Endodermal cell (in vitro differentiated cells): ENCODE data around the gene KLK5. TPM values are rescaled to one million over a fixed set of nuclear protein-coding genes. Genes with fewer than 3 reads are reported as not detected.

Experiments
- DNase-seq: peaks from one replicate; pipeline ENCODE4 v3.0.0-alpha.2; 2017
- H3K27ac ChIP-seq: 2 replicates; pipeline ENCODE4 v1.5.1; 2013; ENCODE audit warnings: mild to moderate bottlenecking, low read depth, low read length, moderate library complexity
- H3K27me3 ChIP-seq: 2 replicates; pipeline ENCODE4 v1.6.1; 2013; ENCODE audit warnings: mild to moderate bottlenecking, low read length, moderate library complexity; ENCODE audit not compliant: insufficient read depth, control insufficient read depth, poor library complexity, severe bottlenecking
- H3K36me3 ChIP-seq: 2 replicates; pipeline ENCODE4 v1.7.0; 2013; ENCODE audit warnings: mild to moderate bottlenecking, low read length, moderate library complexity; ENCODE audit not compliant: control insufficient read depth, insufficient read depth
- H3K4me1 ChIP-seq: one replicate; pipeline ENCODE4 v1.7.0; 2013; ENCODE audit warnings: low read length; ENCODE audit not compliant: control insufficient read depth, insufficient read depth
- H3K4me3 ChIP-seq: 2 replicates; pipeline ENCODE4 v1.5.1; 2013; ENCODE audit warnings: mild to moderate bottlenecking, low read length, moderate library complexity
- H3K9ac ChIP-seq: 2 replicates; pipeline ENCODE4 v1.6.1; 2013; ENCODE audit warnings: mild to moderate bottlenecking, low read length, moderate library complexity; ENCODE audit not compliant: poor library complexity, severe bottlenecking; ENCODE audit errors: extremely low read depth
- H3K9me3 ChIP-seq: 2 replicates; pipeline ENCODE4 v1.6.1; 2013; ENCODE audit warnings: mild to moderate bottlenecking, low read length, moderate library complexity; ENCODE audit not compliant: control insufficient read depth
- H3K27ac Mint-ChIP-seq: 2 replicates; pipeline ENCODE4 v1.8.0; 2020; ENCODE audit warnings: mixed read lengths
- H3K27me3 Mint-ChIP-seq: 2 replicates; pipeline ENCODE4 v1.8.0; 2021; ENCODE audit warnings: mild to moderate bottlenecking, mixed read lengths; ENCODE audit not compliant: insufficient read depth
- H3K36me3 Mint-ChIP-seq: 2 replicates; pipeline ENCODE4 v1.8.0; 2020; ENCODE audit warnings: low read depth, mixed read lengths
- H3K4me1 Mint-ChIP-seq: 2 replicates; pipeline ENCODE4 v1.8.0; 2020; ENCODE audit warnings: mixed read lengths
- H3K4me3 Mint-ChIP-seq: 2 replicates; pipeline ENCODE4 v1.8.0; 2020; ENCODE audit warnings: mild to moderate bottlenecking, moderate library complexity, mixed read lengths
- H3K9me3 Mint-ChIP-seq: 2 replicates; pipeline ENCODE4 v1.8.0; 2020; ENCODE audit warnings: mild to moderate bottlenecking, mixed read lengths
- WGBS, 2 experiments: methylation state at CpG; one replicate each; pipeline versions ENCODE4 v1.1.5 to v1.1.7; 2013; ENCODE audit warnings: missing lambda C conversion rate in 2 of 2, mixed read lengths in 1 of 2; ENCODE audit not compliant: insufficient coverage in 1 of 2, insufficient read length in 1 of 2; 5-methylcytosine and 5-hydroxymethylcytosine counted together
- total RNA-seq, 2 donors: library from RNA; stranded (reverse); fragmentation: NEBNext Ultra II Directional in 1 of 2; extraction: Animal tissue kit (Norgen Biotek cat#: 25700) in 1 of 2; gene quantifications; 2 replicates in 1 of 2; 3 replicates in 1 of 2; pipeline ENCODE4 v1.2.1, GENCODE V29; 2021
- TF ChIP-seq, protein P1 (sequence below): fragments of 200-600 bp; sonication (generic); conservative IDR thresholded peaks from 2 replicates; pipeline ENCODE4 v1.5.0; 2021; ENCODE audit warnings: antibody characterized with exemption, mild to moderate bottlenecking

Gene KLK5
- total RNA-seq, 2 donors from 2014 or later, result not detected

- Mint-ChIP-seq H3K9me3 (no peaks in the 10 kb centered on the region), H3K4me1 (peaks cover 2% of the 10 kb centered on the region), H3K36me3 (no peaks in the 10 kb centered on the region), H3K27me3 (peaks cover 20% of the 10 kb centered on the region), H3K27ac (no peak overlapping the region), H3K4me3 (no peak overlapping the region)
- DNase-seq, result no peak
- H3K4me3 ChIP-seq, result no peak overlapping the region
- TF ChIP-seq, protein P1, sequence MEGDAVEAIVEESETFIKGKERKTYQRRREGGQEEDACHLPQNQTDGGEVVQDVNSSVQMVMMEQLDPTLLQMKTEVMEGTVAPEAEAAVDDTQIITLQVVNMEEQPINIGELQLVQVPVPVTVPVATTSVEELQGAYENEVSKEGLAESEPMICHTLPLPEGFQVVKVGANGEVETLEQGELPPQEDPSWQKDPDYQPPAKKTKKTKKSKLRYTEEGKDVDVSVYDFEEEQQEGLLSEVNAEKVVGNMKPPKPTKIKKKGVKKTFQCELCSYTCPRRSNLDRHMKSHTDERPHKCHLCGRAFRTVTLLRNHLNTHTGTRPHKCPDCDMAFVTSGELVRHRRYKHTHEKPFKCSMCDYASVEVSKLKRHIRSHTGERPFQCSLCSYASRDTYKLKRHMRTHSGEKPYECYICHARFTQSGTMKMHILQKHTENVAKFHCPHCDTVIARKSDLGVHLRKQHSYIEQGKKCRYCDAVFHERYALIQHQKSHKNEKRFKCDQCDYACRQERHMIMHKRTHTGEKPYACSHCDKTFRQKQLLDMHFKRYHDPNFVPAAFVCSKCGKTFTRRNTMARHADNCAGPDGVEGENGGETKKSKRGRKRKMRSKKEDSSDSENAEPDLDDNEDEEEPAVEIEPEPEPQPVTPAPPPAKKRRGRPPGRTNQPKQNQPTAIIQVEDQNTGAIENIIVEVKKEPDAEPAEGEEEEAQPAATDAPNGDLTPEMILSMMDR, result no peak
- H3K36me3 ChIP-seq, result no peaks in the 10 kb centered on the region
- 81% methylated on average over 7 of the region's 7 CpGs; no CpG with 5 or more reads in 1 of the 2 experiments for WGBS, 2 experiments
- no peaks in the 10 kb centered on the region for H3K9me3 ChIP-seq
- no peaks in the 10 kb centered on the region for H3K4me1 ChIP-seq
- no peak overlapping the region for H3K9ac ChIP-seq
- no peak overlapping the region for H3K27ac ChIP-seq
- no peaks in the 10 kb centered on the region for H3K27me3 ChIP-seq
Measured at GRCh38 chr19:50968716-50969412, 16.0 kb upstream of the KLK5 start.

- no peaks in the 10 kb centered on the region for H3K9me3 Mint-ChIP-seq
- whole genome bisulfite sequencing, 2 experiments, result 72 to 81% methylated on average over 11 to 20 of the region's 20 CpGs
- no peaks in the 10 kb centered on the region for H3K36me3 ChIP-seq
- H3K27me3 ChIP-seq, result no peaks in the 10 kb centered on the region
- no peak overlapping the region for H3K27ac ChIP-seq
- H3K4me3 ChIP-seq, result no peak overlapping the region
- H3K4me1 ChIP-seq, result no peaks in the 10 kb centered on the region
- TF ChIP-seq, protein P1, result peak; percentile 30
- no peak overlapping the region for H3K4me3 Mint-ChIP-seq
- no peak overlapping the region for H3K27ac Mint-ChIP-seq
- H3K4me1 Mint-ChIP-seq, result peaks cover 2% of the 10 kb centered on the region
- no peaks in the 10 kb centered on the region for H3K9me3 ChIP-seq
- peak; percentile 73 for DNase-seq
- no peaks in the 10 kb centered on the region for H3K36me3 Mint-ChIP-seq
- H3K27me3 Mint-ChIP-seq, result peaks cover 24% of the 10 kb centered on the region
- no peak overlapping the region for H3K9ac ChIP-seq
Measured at GRCh38 chr19:50967929-50968715, 15.3 kb upstream of the KLK5 start.

GRCh38 chr19:50964266-50964665, 11.4 kb upstream of the KLK5 start:
- H3K27ac Mint-ChIP-seq, result no peak overlapping the region
- no peak overlapping the region for H3K4me3 Mint-ChIP-seq
- no peak overlapping the region for H3K4me3 ChIP-seq
- 100% methylated on average over 2 of the region's 3 CpGs; no CpG with 5 or more reads in 1 of the 2 experiments for WGBS, 2 experiments
- no peaks in the 10 kb centered on the region for H3K36me3 ChIP-seq
- DNase-seq, result no peak
- H3K4me1 Mint-ChIP-seq, result peaks cover 2% of the 10 kb centered on the region
- H3K9ac ChIP-seq, result no peak overlapping the region
- H3K9me3 Mint-ChIP-seq, result peaks cover 4% of the 10 kb centered on the region
- no peaks in the 10 kb centered on the region for H3K36me3 Mint-ChIP-seq
- H3K9me3 ChIP-seq, result no peaks in the 10 kb centered on the region
- no peaks in the 10 kb centered on the region for H3K27me3 ChIP-seq
- TF ChIP-seq, protein P1, result no peak
- no peaks in the 10 kb centered on the region for H3K4me1 ChIP-seq
- H3K27ac ChIP-seq, result no peak overlapping the region
- H3K27me3 Mint-ChIP-seq, result peaks cover 42% of the 10 kb centered on the region
